GM18499 (cell line): ENCODE results near the gene MDC1.

Experiments used
- ATAC-seq: cut with Tn5 transposase; IDR thresholded peaks from one replicate; pipeline ENCODE4 v1.9.1; 2021; ENCODE audit warnings: moderate number of reproducible peaks; ENCODE audit not compliant: insufficient read depth, unreplicated experiment

The MDC1 gene

DNA sequence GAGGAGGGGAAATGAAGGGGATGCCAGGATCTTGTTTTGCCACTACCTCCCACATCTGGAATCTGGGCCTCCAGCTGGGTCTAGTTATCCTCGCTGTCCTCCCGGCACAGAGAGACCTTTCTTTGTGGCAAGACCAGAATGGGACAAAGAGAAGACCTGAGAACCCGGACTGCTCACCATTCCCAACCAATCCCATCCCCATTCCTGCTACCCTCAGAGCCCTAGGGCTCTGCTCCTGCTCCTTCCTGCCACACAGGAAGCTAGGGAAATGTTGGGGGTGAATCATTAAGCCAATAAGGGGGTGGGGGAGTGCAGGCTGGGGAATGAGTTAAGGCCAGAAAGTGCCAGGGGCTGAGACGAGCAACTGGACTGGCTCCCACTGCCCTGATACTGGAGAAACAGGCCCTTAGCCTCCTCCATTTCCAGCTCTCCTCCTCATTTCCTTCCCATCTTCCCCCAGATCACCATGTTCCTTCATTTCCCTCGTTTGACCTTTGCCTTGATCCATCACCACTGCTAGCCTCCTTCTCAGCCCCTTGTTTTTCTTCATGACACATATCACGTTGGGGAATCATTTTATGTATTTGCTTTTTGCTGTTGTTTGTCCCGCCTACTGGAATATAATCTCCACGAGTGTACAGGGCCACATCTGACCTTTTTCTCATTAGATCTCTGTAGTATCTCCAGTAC, 31.9 kb upstream of the MDC1 start:
- ATAC-seq: no peak

DNA sequence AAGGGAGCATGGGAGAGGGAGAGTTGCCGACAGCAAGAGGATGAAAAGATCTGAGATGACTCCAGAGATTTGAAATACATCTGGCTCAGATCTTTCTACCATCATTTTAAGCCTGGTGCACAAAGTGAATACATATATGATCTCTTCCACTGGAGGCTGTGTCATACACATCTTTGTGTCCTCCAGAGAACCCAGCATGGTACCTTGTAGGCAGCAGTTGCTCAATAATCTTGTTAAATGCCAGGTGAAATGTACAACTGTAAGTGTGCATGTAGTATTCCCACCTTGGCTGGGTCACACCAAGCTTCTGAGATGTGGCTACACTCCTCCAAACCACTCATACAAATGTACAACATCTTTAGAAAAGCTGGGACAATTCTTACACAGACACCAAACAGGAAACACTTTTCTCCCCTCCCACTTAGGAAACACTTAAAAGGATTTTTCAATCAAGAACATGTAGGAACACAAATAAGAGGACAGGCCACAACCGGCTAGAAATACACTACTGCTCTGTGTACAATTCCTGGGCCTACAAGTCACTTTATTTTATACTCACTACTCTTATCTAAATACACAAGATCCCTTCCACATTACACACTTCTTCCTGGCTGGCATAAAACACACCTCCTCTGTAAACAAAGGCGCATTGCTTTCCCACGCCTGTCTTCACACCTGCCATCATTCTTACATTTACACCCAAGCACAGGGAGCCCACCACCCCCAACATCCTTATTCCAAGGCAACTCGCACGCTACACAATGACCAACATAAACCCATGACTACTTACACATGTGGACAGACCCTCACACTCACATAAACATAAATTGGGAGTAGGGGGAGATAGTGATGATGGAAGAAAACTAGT, 31.1 kb upstream of the MDC1 start:
- ATAC-seq: no peak

- no peak for ATAC-seq
These were observed 30.2 kb upstream of the MDC1 start for GRCh38 chr6:30747300-30747687.

GRCh38 chr6:30744054-30744805, 27.1 kb upstream of the MDC1 start, which contains the start of gene IER3:
Gene IER3 (minus strand): TSS chr6:30744547. CDS start chr6:30744518, 29 bp downstream.
- no peak for ATAC-seq

DNA sequence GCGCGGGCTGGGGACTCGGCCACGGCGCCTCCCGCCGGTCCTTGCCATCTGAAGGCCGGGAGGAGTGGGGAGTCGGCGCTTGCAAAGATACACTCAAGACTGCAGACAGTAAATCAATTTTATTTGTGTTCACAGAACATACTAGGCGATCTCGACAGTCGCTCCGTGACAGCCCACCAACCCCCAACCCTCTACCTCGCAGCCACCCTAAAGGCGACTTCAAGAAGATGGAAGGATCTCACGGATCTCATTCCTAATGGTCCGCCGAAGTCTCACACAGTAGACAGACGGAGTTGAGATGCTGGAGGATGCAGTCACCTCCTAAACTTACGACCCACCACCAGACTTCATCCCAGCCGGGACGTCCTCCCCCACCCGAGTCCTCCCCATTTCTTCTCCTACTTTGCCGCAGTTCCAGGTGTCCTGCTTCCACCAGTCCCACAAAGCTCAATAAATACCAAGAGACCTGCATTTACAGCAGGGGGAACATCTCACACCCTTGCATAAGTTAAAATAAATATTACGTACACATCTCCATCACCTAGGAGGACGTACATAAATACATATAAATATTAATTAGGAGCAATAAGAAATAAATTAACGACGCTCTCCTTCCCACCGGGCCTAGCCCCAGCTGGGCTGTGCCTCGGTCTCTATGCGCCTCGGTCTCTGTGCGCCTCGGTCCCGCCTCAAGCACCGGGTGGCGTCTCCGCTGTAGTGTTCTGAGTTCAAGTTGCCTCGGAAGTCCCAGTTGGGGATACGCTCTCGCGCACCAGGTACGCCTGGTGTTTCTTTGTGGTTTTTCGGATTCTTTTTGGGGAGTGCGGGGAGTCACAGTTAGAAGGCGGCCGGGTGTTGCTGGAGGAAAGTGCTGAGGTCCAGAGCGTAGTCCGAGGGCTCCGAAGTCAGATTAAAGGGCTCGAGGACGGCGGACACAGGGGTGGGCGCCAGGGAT, 26.3 kb upstream of the MDC1 start:
- ATAC-seq: no peak

GRCh38 chr6:30742316-30743098, 25.4 kb upstream of the MDC1 start, which contains the start of gene FLOT1:
Gene FLOT1 (minus strand): TSS chr6:30742687. CDS start chr6:30742189, 498 bp downstream.
- ATAC-seq: no peak

GRCh38 chr6:30741789-30742315, 24.8 kb upstream of the MDC1 start:
- no peak for ATAC-seq

GRCh38 chr6:30741063-30741779, 24.1 kb upstream of the MDC1 start:
- ATAC-seq: no peak

GRCh38 chr6:30740540-30740870, 23.4 kb upstream of the MDC1 start:
- no peak for ATAC-seq

- no peak for ATAC-seq
These were observed 21.5 kb upstream of the MDC1 start for GRCh38 chr6:30738532-30738931.

- ATAC-seq: no peak
These were observed 18.7 kb upstream of the MDC1 start for GRCh38 chr6:30735668-30736314.

- no peak for ATAC-seq
These were observed 15.3 kb upstream of the MDC1 start for GRCh38 chr6:30732237-30732943.

DNA sequence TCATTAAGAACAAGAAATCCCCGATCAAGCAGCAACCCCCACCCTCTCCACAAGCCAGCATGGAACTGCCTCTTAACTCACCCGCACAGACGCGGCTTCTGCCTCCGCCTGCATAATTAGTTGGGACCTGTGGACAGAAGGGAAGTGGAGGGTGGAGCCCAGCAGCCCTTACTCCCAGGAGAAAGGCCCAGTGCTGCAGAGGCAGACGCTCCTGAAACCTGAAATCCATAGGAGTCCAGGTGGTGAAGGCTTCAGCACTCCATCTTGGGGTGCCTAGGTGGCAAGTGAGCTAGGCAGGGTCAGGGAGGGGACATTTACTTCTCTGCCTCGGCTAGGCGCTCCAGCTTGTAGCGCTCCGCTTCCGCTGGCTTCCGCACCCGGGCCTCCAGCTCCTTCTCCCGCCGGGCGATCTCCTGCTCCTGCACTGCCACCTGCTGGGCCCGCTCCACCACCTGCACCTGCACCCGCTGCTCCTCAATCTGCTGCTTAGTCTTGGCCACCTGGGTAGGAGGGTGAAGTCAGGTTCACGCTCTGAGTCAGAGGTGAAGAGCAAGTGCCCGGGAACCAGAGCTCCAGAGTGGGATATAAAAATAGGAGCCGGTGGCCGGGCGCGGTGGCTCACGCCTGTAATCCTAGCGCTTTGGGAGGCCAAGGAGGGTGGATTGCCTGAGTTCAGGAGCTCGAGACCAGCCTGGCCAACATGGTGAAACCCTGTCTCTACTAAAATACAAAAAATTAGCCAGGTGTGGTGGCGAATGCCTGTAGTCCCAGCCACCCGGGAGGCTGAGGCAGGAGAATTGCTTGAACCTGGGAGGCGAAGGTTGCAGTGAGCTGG, 13.7 kb upstream of the MDC1 start:
- ATAC-seq: no peak

DNA sequence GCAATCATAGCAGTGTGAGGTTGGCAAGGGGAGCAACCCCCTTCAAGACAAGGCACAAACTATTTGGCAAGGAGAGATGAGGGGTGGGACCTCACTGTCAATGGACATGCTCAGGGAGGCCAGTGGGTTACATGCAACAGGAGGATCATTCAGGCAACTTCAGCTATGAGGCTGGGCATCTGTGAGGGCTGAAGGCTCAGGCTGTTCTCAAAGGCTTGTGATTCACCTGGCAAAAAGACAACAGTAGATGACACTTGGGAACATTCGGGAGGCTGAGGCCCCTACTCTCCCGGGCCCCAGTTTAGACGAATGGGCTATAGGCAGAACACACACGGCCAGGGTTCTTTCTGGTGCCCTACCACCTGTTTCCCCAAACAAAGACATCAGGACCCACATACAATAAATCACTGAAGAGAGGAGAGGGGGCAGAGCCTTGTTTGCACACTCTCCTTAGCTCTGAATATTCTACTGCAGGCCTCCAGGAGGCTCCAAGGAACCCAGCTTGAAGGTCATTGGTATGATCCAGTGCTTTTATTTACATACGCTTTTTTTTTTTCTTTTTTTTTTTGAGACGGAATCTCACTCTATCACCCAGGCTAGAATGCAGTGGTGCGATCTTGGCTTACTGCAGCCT, 11.0 kb upstream of the MDC1 start:
- ATAC-seq: no peak

DNA sequence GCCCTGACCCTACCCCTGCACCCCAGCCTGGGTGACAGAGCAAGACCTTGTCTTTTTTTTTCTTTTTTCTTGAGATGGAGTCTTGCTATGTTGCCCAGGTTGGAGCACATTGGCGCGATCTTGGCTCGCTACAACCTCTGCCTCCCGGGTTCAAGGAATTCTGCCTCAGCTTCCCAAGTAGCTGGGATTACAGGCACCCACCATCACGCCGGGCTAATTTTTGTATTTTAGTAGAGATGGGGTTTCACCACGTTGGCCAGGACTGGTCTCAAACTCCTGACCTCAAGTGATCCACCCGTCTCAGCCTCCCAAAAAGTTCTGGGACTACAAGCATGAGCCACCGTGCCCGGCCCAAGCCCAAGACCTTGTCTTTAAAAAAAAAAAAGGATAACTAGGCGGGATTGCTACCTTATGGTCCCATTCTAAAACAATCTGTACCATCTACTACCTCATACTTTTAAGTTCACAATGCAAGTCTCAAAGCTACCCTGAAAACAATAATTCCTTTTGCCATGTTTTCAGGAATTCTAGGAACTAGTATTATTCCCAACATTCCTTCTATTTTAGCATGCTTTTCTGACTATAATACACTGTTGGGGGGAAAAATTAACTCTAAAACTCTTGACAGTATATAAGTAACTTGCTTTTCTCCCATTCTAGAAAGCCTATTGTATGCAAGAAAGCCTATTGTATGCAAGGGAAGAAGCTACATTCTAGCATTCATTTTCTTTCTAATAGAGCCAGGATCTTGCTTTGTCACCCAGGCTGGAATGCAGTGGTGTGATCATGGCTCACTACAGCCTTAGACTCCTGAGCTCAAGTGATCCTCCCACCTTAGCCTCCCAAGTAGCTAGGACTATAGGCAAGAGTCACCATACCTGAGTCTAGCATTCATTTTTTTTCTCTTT, 9.7 kb upstream of the MDC1 start:
- no peak for ATAC-seq
